BE2C (cell line): ENCODE data around the gene NR5A2.
"Not testable (repeated sequence)": the region's sequence is repeated elsewhere in the genome, so short reads cannot be mapped to it uniquely, and the experiment has no call there.

Source experiments
- DNase-seq: peaks from one replicate; pipeline ENCODE4 v3.0.0-alpha.2; 2020
- H3K27me3 ChIP-seq: fragments of 250-450 bp; sonication (Bioruptor Pico); 2 replicates; pipeline ENCODE4 v1.5.1; 2020; ENCODE audit warnings: mild to moderate bottlenecking
- H3K36me3 ChIP-seq: fragments of 250-450 bp; sonication (Bioruptor Pico); 2 replicates; pipeline ENCODE4 v1.5.1; 2020; ENCODE audit warnings: mild to moderate bottlenecking
- H3K4me1 ChIP-seq: fragments of 250-450 bp; sonication (Bioruptor Pico); 2 replicates; pipeline ENCODE4 v1.5.1; 2020
- H3K4me3 ChIP-seq: 2 replicates; pipeline ENCODE4 v1.5.1; 2011; ENCODE audit warnings: low read depth, low read length
- H3K9me3 ChIP-seq: fragments of 250-450 bp; sonication (Bioruptor Pico); 2 replicates; pipeline ENCODE4 v1.5.1; 2020
- TF ChIP-seq, protein P1 (sequence below): IDR thresholded peaks from 2 replicates; pipeline ENCODE4 v1.5.1; 2012; ENCODE audit warnings: mild to moderate bottlenecking, low read depth, low read length

The NR5A2 gene

DNA sequence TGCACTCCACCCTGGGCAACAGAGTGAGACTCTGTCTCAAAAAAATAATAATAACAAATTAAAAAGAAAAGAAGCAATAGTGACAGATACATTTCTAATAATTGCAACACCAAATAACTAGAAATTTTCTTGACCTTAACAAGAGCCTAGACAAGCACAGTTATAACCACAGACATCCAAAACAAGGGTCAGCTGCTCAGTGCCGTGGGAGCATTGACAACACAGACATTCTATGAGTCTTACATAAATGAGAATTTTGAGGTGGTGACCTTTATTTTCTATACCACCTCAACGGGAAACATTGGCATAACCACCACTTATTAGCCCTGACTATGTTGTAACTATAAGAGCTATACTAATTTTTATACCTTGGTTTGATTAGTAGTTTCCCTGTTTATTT lies 156.1 kb downstream of the NR5A2 start:
- no peaks in the 10 kb centered on the region for H3K36me3 ChIP-seq
- TF ChIP-seq, protein P1, sequence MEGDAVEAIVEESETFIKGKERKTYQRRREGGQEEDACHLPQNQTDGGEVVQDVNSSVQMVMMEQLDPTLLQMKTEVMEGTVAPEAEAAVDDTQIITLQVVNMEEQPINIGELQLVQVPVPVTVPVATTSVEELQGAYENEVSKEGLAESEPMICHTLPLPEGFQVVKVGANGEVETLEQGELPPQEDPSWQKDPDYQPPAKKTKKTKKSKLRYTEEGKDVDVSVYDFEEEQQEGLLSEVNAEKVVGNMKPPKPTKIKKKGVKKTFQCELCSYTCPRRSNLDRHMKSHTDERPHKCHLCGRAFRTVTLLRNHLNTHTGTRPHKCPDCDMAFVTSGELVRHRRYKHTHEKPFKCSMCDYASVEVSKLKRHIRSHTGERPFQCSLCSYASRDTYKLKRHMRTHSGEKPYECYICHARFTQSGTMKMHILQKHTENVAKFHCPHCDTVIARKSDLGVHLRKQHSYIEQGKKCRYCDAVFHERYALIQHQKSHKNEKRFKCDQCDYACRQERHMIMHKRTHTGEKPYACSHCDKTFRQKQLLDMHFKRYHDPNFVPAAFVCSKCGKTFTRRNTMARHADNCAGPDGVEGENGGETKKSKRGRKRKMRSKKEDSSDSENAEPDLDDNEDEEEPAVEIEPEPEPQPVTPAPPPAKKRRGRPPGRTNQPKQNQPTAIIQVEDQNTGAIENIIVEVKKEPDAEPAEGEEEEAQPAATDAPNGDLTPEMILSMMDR: no peak
- DNase-seq: no peak
- H3K9me3 ChIP-seq: no peaks in the 10 kb centered on the region
- H3K4me1 ChIP-seq: no peaks in the 10 kb centered on the region
- H3K27me3 ChIP-seq: peaks cover 3% of the 10 kb centered on the region; the same call in 1 of the 2 replicates
- no peak overlapping the region for H3K4me3 ChIP-seq

DNA sequence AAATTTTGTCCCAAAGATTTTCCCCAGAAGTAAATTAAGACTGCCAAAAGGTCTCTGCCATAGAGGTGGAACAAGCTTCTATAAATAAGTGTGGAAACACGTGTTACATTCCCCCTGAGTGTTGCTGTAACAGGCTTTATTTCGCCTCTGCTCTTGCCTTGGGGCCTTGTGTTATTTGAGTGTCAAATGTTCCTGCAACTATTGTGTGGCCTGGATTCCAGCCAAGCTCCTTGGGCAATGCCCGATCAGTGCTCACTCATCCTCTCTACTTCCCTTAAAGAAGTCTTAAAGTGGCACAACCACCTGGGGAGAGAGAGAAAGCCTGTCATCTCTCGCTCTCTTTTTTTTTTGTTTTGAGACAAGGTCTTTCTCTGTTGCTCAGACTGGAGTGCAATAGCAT lies 156.7 kb downstream of the NR5A2 start:
- H3K36me3 ChIP-seq: no peaks in the 10 kb centered on the region
- H3K9me3 ChIP-seq: no peaks in the 10 kb centered on the region
- no peaks in the 10 kb centered on the region for H3K4me1 ChIP-seq
- TF ChIP-seq, protein P1: no peak
- H3K4me3 ChIP-seq: no peak overlapping the region
- H3K27me3 ChIP-seq: peaks cover 3% of the 10 kb centered on the region; the same call in 1 of the 2 replicates
- DNase-seq: no peak

DNA sequence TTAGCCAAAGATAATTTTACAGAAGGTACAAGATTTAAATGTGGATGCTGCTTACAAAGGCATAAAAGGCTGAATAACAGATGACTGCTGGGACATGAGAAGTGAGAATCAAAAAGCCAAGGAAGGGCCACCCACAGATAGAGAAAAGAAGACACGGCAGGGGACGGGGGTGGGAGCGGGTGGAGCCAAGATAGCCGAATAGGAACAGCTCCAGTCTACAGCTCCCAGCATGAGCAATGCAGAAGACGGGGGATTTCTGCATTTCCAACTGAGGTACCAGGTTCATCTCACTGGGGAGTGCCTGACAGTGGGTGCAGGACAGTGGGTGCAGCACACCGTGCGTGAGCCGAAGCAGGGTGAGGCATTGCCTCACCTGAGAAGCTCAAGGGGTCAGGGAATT lies 157.7 kb downstream of the NR5A2 start:
- not testable (repeated sequence) for H3K36me3 ChIP-seq, H3K27me3 ChIP-seq, DNase-seq, H3K4me1 ChIP-seq, H3K4me3 ChIP-seq, H3K9me3 ChIP-seq

DNA sequence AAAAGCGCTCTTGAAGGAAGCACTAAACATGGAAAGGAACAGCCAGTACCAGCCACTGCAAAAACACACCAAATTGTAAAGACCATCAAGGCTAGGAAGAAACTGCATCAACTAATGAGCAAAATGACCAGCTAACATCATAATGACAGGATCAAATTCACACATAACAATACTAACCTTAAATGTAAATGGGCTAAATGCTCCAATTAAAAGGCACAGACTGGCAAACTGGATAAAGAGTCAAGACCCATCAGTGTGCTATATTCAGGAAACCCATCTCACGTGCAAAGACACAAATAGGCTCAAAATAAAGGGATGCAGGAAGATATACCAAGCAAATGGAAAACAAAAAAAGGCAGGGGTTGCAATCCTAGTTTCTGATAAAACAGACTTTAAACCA lies 159.8 kb downstream of the NR5A2 start:
- H3K4me1 ChIP-seq, DNase-seq, H3K4me3 ChIP-seq: not testable (repeated sequence)

DNA sequence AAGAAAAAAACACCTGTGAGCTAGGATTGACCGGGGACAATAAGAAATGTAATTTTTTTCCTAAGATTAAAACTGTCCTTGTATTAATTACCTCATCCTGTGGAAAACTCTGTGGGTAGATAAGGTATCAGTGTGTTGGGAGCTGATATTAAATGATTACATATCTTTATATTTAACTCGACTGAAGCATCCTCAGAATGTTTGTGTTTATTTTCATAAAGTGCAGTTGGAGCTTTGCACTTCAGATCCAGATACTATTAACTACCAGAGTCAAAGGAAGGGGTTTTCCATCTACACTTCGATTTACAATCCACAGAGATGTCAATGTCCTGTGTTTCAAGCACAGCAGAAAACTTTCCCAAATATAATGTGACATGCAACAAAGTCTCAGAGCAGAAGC lies 164.5 kb downstream of the NR5A2 start:
- no peaks in the 10 kb centered on the region for H3K4me1 ChIP-seq
- peaks cover 10% of the 10 kb centered on the region for H3K27me3 ChIP-seq
- H3K9me3 ChIP-seq: no peaks in the 10 kb centered on the region
- DNase-seq: no peak
- TF ChIP-seq, protein P1: no peak
- no peaks in the 10 kb centered on the region for H3K36me3 ChIP-seq
- no peak overlapping the region for H3K4me3 ChIP-seq

More for the DNA sequence above, 159.8 kb downstream of the NR5A2 start:
- not testable (repeated sequence) for H3K27me3 ChIP-seq, H3K9me3 ChIP-seq, H3K36me3 ChIP-seq

DNA sequence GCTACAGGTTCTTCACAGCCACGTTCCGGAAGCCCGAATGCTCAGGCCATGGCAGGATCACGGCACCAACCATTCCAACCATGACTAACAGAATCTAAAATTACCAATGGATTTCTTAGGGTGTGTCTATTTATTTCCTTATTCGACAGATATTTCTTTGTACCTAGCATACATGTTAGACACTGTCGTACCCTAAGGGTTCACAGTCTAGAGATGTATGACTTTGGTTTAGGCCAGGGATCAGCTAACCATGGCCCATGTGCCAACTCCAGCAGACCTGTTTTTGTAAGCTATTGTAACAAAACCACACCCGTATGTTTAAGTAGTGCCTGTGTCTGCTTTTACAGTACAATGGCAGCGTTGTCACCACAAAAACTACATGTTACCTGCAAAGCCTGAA lies 167.0 kb downstream of the NR5A2 start:
- no peak for DNase-seq
- Histone ChIP-seq H3K4me1 (no peaks in the 10 kb centered on the region), H3K4me3 (no peak overlapping the region), H3K27me3 (peaks cover 10% of the 10 kb centered on the region), H3K36me3 (no peaks in the 10 kb centered on the region), H3K9me3 (no peaks in the 10 kb centered on the region)
- TF ChIP-seq, protein P1: no peak

DNA sequence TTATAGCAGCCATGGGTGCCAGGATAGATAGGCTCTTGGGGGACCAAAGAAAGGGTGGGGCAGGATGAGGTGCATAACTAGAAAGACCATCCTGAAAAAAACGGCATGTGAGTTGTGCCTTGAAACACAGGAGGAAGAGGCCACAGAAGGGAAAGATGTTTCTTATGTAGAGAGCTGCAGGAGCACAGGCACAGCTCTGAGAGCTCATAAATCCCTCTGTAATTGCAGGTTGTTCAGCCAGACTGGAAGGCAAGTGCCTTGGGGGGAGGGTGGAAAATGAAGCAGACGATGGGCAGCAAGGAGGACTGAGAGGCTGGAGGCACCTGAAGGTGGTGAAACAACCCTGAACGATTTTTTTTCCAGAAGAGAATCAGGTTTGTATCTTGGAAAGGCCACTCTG lies 170.7 kb downstream of the NR5A2 start:
- Histone ChIP-seq H3K27me3 (peaks cover 13% of the 10 kb centered on the region), H3K4me3 (no peak overlapping the region), H3K4me1 (no peaks in the 10 kb centered on the region), H3K9me3 (no peaks in the 10 kb centered on the region), H3K36me3 (no peaks in the 10 kb centered on the region)
- DNase-seq: no peak
- TF ChIP-seq, protein P1: no peak
